Hematopoietic multipotent progenitor cell treated with erythropoietin and hydrocortisone succinate and interleukin-3 and kit ligand, for 6 days (in vitro differentiated cells): ENCODE measurements around the gene FBXW7.

Source experiments
- DNase-seq: peaks from one replicate; pipeline ENCODE4 v3.0.0-alpha.2; 2015

Gene FBXW7

DNA sequence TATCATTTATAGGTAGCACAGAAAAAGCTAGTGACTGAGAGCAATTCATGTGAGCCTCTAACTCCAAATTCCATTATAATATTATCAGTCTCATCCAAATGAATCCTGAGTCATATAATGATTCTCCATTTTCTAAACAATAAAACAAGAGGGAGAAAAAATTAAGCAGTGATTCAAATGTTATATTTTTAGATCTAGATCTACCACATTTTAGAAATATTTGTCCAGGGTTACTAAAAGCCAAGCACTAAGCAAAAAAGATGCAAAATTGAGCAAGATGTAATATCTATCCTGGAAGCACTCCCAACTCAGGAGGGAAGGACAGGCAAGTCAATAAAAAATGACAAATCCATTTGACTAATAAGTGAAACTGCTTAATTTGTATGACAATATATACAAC, 172.8 kb downstream of the FBXW7 start:
- DNase-seq = no peak

DNA sequence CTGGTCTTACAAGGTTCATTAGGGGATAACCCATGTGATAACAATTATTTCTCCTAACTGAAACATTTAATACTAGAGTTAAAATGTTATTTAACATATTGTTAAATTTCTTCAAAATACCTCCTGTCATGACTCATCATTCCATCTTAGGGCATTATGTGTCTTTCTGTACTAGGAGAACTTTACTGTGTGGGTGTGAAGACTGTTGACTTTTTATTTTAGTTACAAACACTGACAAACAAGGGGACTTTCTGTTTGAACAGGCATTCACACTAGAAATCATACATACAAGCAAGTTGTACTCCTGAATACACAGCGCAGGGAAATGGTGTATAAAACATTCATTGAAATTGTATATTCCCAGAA, 175.9 kb downstream of the FBXW7 start:
- no peak for DNase-seq

DNA sequence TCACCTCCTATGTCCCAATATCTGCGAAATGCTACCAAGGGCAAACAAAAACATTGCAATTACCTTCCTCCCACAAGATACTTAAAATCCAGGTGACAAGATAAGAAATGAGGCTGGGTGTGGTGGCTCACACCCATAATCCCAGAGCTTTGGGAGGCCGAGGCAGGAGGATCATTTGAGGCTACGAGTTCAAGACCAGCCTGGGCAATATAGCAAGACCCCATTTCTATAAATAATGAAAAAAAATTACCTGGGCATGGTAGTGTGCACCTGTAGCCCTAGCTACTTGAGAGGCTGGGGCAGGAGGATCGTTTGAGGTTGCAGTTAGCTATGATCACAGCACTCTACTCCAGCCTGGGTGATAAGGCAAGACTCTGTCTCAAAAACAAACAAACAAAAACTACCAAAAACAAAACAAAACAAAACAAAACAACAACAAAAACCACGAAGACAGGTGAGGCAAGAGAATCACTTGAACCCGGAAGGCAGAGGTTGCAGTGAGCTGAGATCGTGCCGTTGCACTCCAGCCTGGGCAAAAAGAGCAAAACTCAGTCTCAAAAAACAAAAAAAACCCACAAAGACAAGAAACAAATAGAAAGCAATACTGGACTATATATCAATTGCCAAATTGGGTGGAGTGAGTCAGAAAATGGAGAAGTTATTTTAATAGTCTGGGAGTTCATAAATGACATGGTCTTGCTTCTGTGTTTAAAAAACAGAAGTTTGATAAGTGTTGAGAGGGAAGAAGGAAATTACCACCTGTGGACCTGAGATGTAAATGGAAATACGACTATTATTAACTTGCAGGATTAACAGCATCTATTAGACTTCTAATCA, 176.5 kb downstream of the FBXW7 start:
- DNase-seq = no peak

DNA sequence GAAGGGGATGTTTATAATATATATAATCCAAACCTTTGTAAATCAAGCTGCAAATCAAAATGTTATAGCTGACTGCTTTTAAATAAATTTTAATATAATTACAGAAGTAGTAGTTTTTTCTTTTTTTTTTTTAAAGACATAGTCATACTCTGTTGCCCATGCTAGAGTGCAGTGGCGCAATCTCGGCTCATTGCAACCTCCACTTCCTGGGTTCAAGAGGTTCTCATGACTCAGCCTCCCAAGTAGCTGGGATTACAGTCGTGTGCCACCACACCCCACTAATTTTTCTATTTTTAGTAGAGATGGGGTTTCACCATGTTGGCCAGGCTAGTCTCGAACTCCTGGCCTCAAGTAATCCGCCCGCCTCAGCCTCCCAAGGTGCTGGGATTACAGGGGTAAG, 178.7 kb downstream of the FBXW7 start:
- DNase-seq = no peak

DNA sequence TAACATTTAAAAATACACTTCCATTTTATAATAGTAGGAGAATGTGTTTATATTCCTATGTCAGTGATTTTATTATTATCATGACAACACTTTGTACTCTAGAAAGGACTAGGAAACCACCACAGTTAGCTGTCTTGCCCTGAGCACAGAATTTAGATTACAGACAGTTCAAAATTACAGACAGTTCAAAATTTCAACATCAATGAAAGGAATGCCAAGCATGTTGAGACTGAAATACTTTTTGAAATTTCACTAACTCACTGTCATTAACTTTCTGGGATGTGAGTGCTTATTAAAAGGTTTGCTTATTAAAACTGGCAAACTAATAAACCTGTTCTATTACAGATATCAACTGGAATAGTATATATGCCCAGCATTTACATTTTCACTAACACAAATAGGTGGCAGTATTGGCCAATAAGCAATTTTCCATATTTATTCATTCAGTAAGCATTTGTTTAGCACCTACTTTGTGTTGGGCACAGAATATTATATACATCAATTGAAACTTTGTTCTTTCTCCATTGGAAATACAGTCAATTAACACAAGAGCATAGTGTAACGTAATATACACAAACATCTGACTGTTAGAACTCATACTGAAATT, 179.4 kb downstream of the FBXW7 start:
- peak; percentile 20 for DNase-seq

DNA sequence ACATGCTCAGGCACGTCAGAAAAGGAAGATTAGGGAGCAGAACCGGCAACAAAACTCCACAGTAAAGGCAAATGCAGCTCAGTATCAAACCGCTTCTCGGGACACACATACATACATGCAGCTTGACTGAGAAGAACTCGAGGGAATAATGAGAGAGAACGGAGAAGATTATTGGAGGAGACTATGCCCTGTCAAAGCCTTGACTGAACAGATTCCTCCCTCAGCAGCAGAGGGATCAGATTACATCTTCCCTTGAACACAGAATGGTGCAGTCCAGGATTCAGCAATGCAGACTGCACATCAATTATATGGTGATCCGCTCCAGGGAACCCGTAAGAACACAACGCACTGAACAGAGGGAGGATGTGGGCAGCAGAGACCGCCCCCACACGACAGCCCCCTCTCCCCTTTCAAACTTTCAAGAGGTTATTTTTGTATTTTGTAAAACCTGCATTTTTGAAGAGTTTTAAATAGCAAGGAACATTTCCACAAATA, 183.2 kb downstream of the FBXW7 start:
- no peak for DNase-seq

DNA sequence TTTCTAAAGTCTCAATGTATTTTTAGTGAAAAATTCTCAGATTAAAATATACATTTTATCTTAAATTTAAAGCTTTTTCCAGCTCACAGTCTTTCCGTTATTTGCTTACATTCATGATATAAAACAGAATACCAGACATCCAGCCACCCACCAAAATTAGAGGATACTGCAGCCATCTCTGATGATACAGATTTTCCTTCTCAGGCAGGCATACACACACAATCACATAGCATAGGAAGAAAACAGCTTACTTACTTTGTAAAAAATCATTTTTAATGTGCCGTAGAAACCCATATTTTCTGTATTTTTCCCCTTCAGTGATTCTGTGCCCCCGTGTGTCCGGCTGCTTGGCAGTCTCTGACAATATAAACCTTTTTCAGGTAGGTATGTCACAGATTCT, 183.7 kb downstream of the FBXW7 start:
- DNase-seq = no peak

DNA sequence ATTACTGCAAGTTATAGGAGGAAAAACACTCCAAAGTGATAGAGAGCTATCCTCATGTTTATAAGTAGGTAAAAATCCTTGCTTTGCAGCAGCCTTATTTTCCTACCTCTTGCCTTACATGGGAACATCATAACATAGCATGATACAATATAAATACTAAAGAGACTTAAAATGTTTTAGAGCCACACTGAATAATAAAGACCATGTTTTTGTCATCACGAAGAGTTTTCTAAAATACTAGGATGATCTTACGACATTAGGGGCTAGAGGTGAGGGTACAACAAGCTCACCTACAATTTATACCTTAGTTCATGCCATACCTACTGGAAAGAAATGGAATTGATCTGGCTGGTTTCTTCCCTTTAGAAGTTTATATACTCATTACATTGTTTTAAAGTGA, 184.8 kb downstream of the FBXW7 start:
- no peak for DNase-seq

DNA sequence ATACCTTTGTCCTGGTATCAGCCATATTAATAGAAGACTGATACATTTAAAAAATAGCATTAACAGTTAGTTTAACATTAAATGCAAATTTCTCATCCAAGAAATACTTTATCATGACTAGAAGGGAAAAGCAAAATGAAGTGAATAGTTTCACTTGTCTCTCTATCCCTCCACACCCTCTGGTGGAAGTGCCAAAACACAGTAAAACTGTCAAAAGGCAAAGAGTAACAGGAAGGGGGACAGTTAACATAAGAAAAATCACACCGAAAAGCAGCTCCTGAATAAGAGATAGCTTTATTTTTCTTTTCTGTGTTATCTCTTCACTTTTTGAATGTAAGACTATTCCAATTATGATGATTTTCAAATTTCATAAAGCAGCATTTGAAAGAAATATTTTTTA, 187.2 kb downstream of the FBXW7 start:
- DNase-seq = peak; percentile 33

DNA sequence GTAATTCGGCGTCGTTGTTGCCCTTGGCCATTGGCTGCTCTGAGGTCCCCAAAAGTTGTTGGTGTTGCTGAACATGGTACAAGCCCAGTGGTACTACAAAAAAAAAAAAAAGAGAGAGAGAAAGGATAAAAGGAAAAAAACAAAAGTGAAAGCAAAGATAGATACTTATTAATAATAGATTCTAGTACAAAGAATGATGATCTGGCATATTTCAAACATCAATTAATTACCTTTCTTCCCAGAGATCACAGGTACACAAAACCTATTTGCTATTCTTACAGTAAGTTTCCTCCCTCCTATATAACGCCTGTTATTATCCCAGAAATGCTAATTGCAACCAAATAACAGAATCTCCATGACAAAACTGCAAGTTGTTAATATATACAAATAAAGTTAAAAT, 188.9 kb downstream of the FBXW7 start:
- no peak for DNase-seq

DNA sequence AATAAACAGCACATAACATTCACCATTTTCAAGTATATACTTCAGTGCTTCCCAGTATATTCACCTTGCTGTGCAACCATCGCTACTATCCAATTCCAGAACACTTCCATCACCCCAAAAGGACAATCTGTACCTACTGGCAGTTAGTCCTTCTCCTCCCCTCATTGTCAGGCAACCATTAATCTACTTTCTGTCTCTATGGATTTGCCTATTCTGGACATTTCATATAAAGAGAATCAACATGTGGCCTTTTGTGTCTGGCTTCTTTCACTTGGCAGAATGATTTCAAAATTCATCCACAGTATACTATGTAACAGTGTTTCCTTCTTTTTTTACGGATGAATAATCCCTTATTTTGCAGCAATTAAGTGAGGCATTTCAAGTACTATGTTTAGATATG, 189.4 kb downstream of the FBXW7 start:
- DNase-seq = no peak

DNA sequence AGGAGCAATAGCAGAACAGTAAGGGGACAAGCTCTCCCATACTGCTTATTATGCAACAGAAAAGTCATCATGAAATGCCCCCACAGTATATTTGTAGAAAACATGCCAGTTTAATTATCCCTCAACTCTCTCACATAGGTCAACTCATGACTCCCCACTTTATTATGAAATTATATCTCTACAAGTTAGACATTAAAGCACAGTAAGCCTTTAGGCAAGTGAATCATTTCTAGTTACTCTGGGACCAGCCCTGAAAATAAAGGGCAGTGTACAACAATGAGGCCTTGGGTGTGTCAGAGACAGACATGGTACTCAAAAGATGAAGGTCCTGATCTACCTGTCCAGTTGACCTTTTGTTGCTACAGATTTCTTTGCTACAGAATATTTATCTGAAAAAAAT, 191.9 kb downstream of the FBXW7 start:
- DNase-seq = no peak

DNA sequence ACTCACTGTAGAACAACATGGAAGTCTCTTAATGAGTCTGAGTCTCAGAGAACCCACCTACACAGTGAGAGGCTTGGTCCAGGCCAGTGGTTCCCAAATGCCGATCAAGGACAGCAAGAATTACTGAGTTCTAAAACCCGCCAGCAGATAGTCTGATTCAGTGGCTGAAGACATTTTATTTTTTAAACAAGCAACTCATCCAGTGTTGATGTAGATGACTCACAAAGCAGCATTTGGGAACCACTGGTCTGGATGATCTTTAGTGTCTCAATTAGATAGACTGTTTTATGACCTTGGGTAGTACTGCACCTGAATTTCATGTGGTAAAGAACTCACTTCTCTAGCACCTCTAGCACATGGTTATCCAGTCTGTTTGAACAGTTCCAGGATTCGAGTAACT, 193.6 kb downstream of the FBXW7 start:
- DNase-seq = no peak

DNA sequence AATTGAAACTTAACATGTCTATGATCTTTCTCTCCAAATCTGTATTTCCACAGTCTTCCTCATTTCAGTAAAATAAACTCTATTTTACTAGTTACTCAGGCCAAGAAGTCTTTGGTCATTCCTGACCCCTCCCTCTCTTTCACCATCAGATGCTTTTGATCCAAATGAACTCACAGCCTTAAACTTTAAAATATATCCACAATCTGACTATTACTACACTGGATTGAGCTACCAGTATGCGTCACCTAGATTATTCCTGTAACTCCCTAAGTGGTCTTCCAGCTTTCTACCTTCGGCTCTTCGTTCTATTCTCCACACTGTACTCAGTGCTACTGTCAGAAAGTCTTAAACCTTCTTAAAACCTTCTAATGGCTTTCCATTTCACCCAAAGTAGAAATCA, 195.1 kb downstream of the FBXW7 start:
- no peak for DNase-seq

DNA sequence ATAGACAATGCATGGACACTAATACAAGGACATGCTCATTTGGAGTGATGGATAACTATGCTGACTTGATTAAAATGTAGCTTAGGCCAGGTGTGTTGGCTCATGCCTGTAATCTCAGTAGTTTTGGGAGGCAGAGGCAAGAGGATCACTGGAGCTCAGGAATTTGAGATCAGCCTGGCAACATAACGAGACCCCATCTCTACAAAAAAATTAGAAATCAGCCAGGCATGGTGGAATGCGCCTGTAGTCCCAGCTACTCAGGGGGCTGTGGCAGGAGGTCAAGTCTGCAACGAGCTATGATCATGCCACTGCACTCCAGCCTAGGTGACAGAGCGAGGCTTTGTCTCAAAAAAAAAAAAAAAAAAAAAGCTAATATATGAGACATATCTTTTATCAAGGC, 196.3 kb downstream of the FBXW7 start:
- DNase-seq = no peak

DNA sequence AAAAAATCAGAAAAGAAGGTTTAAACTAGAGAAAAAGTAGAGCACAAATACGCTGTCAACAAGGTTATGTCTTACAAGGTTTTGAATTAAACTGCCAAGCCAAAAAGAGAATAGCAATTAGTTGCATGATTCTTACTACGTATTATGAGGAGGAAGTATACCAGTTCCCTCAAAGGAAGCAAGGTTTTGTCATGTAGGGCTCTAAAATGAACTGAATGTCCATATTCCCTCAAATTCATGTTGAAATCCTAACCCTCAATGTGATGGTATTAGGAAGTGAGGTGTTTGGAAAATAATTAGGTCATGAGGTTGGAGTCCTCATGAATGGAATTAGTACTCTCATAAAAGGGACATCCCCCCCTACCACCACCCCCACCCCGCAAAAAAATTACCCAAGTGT, 201.0 kb downstream of the FBXW7 start:
- DNase-seq = no peak

DNA sequence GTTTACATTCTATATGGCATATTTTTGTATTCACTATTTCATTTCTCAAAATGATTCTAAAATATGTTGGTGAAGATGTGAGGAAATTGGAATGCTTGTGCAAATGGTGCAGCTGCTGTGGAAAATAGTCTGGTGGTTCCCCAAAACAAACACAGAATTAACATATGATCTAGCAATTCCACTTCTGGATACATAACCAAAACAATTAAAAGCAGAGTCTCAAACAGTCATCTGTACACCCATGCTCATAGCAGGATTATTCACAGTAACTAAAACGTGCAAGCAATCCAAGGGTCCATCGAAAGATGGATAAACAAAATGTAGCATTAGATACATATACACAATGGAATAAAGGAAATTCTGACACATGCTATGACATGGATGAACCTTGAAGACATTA, 204.8 kb downstream of the FBXW7 start:
- no peak for DNase-seq

DNA sequence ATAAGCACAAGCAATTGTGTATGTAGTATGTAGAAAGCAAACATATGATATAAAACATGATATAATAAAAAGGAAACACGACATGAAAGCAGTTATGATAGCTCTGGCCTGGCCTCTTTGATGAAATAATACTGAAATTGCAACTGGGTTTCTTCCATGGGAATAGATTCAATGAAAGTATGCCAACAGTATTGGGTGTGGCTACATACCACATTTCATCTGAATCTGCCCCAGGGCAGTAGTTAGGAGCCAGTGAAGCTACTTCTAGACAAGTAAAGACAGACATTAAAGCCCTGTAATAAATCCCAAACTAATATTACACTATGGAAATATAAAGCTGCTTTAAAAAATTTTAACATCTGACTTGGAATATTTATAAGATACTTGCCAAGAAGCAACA, 207.3 kb downstream of the FBXW7 start:
- peak; percentile 11 for DNase-seq

DNA sequence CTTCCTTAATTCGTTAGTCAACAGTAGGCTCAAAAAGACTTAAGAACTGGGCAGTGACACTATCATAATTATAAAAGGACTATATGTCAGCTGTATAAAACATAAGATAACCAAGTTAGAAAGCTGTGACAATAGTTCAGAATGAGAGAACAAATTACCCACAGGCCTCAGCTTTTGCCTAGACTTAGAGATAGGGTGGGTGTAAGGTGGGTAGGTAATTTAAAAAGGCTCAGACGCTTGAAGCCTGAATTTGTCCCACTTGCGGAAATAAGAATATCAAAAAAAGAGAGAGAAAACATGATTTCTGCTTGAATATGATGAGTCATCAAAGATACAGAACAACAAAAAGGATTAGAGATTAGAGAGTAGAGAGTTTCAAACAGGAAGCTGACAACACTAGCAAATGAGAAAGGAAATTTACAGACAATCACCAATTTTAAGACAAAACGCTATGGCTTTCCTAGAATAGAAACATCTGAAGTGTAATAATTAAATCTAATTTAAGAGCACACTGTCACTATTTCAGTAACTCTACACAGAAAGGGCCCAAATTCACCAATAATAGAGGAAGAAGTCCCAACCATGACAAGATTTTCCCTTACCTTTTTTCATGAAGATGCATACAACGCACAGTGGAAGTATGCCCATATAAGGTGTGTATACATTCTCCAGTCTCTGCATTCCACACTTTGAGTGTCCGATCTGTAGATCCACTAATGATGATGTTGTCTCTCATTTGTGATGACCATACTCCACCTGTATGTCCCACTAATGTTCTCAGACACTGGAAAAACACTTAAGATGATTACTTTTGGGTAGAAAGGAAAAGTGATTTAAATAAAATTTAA, 208.1 kb downstream of the FBXW7 start:
- no peak for DNase-seq

DNA sequence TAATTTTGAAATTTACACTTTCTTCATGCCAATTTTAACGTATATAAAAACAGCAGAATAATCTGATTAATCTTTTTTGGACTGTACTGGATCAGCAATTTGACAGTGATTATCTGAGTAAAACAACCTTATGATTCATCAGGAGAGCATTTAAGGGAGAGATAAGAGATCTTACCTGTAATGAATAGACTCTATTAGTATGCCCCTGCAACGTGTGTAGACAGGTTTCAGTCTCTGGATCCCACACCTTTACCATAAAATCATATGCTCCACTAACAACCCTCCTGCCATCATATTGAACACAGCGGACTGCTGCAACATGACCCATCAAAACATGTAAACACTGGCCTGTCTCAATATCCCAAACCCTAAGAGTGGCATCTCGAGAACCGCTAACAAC, 210.1 kb downstream of the FBXW7 start:
- no peak for DNase-seq

DNA sequence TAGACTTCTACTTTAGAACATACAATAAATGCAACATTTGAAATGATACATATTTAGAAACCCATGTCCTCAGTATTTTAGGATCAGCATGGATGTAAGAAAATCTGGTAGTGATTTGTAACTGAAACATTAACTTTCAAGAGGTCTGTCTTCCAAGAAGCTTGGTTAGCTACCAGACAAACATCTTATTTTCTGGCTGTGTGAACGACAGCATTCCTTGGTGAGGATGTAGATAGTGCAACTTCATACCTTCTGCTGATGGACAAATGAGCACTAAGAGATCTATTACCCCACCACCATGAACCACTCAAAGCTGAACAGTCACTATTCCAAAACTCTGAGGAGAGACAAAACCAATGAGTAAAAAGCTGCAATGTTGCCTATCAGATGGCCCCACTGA, 212.7 kb downstream of the FBXW7 start:
- DNase-seq = no peak

DNA sequence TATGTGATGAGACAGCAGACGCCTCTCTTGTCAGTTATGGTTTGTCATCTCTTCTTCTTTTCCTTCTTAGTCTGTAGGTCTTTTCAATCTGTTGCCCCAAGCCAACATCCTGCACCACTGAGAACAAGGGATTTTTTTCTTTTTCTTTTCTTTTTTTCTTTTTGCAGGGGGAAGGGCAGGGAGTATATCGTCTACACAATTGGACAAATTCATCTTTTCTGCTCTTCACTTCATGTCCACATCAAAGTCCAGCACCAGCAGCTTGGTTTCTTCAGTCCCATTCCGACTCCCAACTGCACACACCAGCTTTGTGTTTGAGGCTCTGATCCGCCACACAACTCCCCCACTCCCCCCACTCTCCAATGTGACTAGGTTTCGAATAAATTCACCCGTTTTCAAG, 213.2 kb downstream of the FBXW7 start:
- no peak for DNase-seq

DNA sequence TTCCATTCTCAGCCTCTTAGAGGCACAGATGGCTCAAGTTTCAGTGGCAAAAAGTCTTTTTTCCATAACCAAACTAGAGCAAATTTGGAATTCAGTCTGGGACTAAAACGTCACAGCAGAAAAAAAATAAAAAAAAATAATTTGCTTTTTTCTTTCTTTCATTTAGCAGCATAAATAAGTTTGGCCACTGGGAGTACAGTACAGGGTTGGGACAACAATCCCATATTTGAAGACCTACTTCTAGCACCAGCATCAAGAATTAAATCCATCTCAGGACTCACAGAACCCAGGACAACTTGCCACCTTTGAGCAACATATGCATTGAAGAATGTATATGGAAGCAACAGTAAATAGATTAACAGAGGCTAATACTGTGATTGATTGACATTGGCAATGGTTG, 214.0 kb downstream of the FBXW7 start:
- DNase-seq = no peak

DNA sequence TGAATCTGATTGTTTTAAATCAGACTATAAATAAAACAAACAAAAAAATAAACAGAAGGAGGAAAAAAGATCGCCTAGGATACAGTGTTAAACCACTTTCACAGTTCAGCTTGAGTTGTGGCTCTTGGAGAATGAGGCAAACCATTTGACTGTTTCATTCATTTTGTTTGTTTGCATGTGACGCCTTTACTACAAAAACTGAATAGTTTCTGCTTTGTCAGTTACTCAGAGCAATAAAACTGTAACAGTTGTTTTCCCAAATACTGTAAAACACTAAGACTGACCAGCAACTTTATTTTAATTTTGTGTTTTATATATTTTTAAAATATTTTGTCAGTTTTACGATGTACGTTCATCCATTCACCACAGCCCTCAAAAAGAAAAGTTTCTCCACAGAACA, 214.5 kb downstream of the FBXW7 start:
- no peak for DNase-seq
